Neutrophil (primary cell): ENCODE results near the gene KNDC1.

Experiments
- H3K27ac ChIP-seq: fragments of 200-600 bp; sonication (generic); 2 replicates; pipeline ENCODE4 v1.5.1; 2016; ENCODE audit warnings: mild to moderate bottlenecking, moderate library complexity
- H3K27me3 ChIP-seq: fragments of 200-600 bp; sonication (generic); 2 replicates; pipeline ENCODE4 v1.6.0; 2016; ENCODE audit warnings: mild to moderate bottlenecking
- H3K36me3 ChIP-seq: fragments of 200-600 bp; sonication (generic); 2 replicates; pipeline ENCODE4 v1.5.1; 2017
- H3K4me1 ChIP-seq, 2 experiments: fragments of 200-600 bp in 1 of 2; sonication (generic) in 1 of 2; 1 replicate in 1 of 2; 2 replicates in 1 of 2; pipeline versions ENCODE4 v1.5.1 to v1.6.1; 2013 to 2016; ENCODE audit warnings: low read depth in 1 of 2, low read length in 1 of 2, mild to moderate bottlenecking in 1 of 2, moderate library complexity in 1 of 2; ENCODE audit not compliant: control insufficient read depth in 1 of 2, insufficient read depth in 1 of 2
- H3K4me3 ChIP-seq, 2 experiments: fragments of 200-600 bp in 1 of 2; sonication (generic) in 1 of 2; 1 replicate in 1 of 2; 2 replicates in 1 of 2; pipeline ENCODE4 v1.5.1; 2013 to 2016; ENCODE audit warnings: low read depth in 1 of 2, low read length in 1 of 2, mild to moderate bottlenecking in 1 of 2, moderate library complexity in 1 of 2
- H3K9me3 ChIP-seq: fragments of 200-600 bp; sonication (generic); 2 replicates; pipeline ENCODE4 v1.5.1; 2016
- CTCF ChIP-seq: fragments of 200-600 bp; sonication (generic); IDR thresholded peaks from 2 replicates; pipeline ENCODE4 v1.5.1; 2016; ENCODE audit warnings: antibody characterized with exemption

KNDC1 gene

DNA sequence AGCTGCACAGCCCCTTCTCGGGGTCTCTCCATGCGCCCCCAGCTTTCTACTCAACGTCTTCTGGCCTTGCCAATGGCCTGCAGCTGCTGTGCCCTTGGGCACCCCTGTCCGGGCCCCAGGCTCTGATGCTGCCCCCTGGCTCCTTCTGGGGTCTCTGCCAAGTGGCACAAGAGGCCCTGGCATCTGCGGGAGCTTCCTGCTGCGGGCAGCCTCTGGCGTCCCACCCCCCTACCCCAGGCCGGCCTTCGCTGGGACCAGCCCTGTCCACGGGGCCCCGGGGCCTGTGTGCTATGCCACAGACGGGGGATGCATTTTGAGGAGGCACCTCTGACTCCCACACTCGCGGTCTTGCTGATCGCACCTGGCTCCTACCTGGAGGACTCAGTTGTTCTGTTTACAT, 80.0 kb downstream of the KNDC1 start:
- H3K27me3 ChIP-seq: peaks cover 100% of the 10 kb centered on the region
- peaks cover 27 to 42% of the 10 kb centered on the region in 2 experiments for H3K4me1 ChIP-seq
- H3K36me3 ChIP-seq: no peaks in the 10 kb centered on the region
- TF ChIP-seq CTCF: no peak
- no peak overlapping the region for H3K27ac ChIP-seq
- H3K4me3 ChIP-seq: no peak overlapping the region
- H3K9me3 ChIP-seq: no peaks in the 10 kb centered on the region

GRCh38 chr10:133241501-133242205, 81.6 kb downstream of the KNDC1 start:
- no peak overlapping the region for H3K27ac ChIP-seq
- peaks cover 100% of the 10 kb centered on the region for H3K27me3 ChIP-seq
- peaks cover 16 to 25% of the 10 kb centered on the region in 2 experiments for H3K4me1 ChIP-seq
- TF ChIP-seq CTCF: no peak
- H3K36me3 ChIP-seq: no peaks in the 10 kb centered on the region
- H3K4me3 ChIP-seq: peak overlapping the region in 1 of 2 experiments; percentile 21
- no peaks in the 10 kb centered on the region for H3K9me3 ChIP-seq

GRCh38 chr10:133242611-133243356, 82.8 kb downstream of the KNDC1 start:
- Histone ChIP-seq H3K4me1 (peaks cover 8 to 15% of the 10 kb centered on the region in 2 experiments), H3K36me3 (no peaks in the 10 kb centered on the region), H3K4me3 (no peak overlapping the region), H3K27ac (no peak overlapping the region), H3K27me3 (peaks cover 100% of the 10 kb centered on the region), H3K9me3 (no peaks in the 10 kb centered on the region)
- no peak for TF ChIP-seq CTCF

GRCh38 chr10:133243593-133243992, 83.6 kb downstream of the KNDC1 start:
- H3K27me3 ChIP-seq: peaks cover 98% of the 10 kb centered on the region

More at GRCh38 chr10:133243593-133243992, 83.6 kb downstream of the KNDC1 start:
- H3K36me3 ChIP-seq: no peaks in the 10 kb centered on the region
- no peak overlapping the region for H3K27ac ChIP-seq
- no peak overlapping the region for H3K4me3 ChIP-seq
- no peaks in the 10 kb centered on the region for H3K9me3 ChIP-seq
- H3K4me1 ChIP-seq: peaks cover 8 to 15% of the 10 kb centered on the region in 2 experiments
- TF ChIP-seq CTCF: no peak
